ENCODE results near the gene CDK15.

Gene CDK15

DNA sequence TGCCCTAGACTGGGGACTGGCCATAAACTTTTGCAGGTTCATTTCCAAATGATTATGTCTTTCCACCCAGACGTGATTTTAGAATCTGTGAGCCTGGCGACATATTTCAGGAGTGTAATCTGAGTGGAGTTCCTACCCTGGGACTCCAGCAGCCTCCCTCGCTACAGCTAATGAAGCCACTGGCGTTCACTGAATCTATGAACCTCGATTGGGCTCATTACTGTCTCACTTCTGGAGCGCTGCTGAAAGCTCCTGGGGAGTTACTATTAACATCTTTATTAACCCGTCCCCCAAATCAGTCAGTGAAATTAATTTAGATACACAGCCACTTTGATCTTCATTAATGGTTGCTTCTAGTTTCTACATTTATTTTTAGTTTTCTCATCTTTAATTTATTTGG lies 56.5 kb downstream of the CDK15 start:
- no peak overlapping the region for H3K27ac ChIP-seq (ENCODE audit: low read length)
- H3K4me1 ChIP-seq (ENCODE audit: control insufficient read depth, insufficient read depth, low read length): peaks cover 12% of the 10 kb centered on the region
- no peaks in the 10 kb centered on the region for H3K36me3 ChIP-seq (ENCODE audit: control insufficient read depth in 2 of 2, insufficient read depth in 2 of 2, low read length in 2 of 2)
- H3K4me3 ChIP-seq (ENCODE audit: low read length in 2 of 2): no peak overlapping the region
- H3K27me3 ChIP-seq (ENCODE audit: control insufficient read depth in 1 of 2, insufficient read depth in 2 of 2, low read length in 2 of 2): peaks cover 0 to 4% of the 10 kb centered on the region in 2 donors
- no peak overlapping the region for H3K9ac ChIP-seq (ENCODE audit: low read length in 2 of 2)
- no peaks in the 10 kb centered on the region for H3K9me3 ChIP-seq (ENCODE audit: control insufficient read depth in 2 of 2, low read length in 2 of 2)

DNA sequence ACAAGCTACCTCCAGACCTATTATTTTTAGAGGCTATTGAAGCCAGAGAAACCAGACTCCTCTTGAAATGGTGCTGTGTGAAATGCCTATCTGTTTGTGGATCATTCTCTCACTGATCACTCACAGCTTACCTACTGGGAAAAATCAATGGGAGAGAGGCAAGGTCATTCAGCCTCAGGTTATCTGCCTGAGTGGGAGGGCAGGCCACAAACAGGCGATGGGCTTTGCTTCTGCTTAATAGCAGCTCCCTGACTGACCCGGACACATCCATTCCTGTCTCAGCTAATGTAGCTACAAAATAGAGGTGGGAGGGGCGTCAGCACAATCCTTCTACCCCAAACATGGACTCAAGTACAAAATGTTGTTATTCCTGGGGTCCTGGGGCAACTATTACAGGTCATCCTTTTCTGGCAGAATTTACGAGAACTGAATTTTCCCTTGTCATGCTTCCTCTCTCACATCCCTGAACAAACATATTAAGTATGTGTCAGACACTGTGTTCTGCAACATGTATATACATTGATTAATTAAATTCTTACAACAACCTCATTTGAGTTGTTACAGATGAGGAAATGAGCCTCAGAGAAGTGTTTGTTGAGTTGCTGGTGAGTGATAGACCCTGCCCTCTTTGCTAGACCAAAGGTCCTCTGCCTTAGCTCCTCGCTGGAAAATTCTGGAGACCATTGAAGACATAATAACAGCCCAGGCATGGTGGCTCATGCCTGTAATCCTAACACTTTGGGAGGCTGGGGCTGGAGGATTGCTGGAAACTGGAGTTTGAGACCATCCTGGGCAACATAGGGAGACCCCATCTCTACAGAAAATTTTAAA lies 60.5 kb downstream of the CDK15 start:
- Histone ChIP-seq H3K27ac (ENCODE audit: low read length) (no peak overlapping the region), H3K4me1 (ENCODE audit: control insufficient read depth, insufficient read depth, low read length) (no peaks in the 10 kb centered on the region), H3K36me3 (ENCODE audit: control insufficient read depth in 2 of 2, insufficient read depth in 2 of 2, low read length in 2 of 2) (no peaks in the 10 kb centered on the region), H3K27me3 (ENCODE audit: control insufficient read depth in 1 of 2, insufficient read depth in 2 of 2, low read length in 2 of 2) (peaks cover 0 to 4% of the 10 kb centered on the region in 2 donors), H3K4me3 (ENCODE audit: low read length in 2 of 2) (no peak overlapping the region), H3K9ac (ENCODE audit: low read length in 2 of 2) (no peak overlapping the region), H3K9me3 (ENCODE audit: control insufficient read depth in 2 of 2, low read length in 2 of 2) (no peaks in the 10 kb centered on the region)

DNA sequence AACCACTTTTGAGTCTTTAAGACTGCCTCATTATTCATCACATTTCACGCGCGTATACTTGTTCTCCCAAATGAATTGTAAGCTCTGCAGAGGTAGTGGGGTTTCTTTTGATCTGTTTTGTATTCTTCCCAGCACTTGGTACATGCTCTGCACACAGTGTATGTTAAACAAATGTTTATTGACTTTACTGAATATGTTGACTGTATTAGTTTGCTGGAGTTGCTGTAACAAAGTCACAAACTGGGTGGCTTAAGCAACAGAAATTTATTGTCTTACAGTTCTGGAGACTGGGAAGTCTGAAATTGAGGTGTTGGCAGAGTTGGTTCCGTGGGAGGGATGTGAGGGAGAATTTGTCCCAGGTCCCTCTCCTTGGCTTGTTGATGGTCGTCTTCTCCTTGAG lies 65.1 kb downstream of the CDK15 start:
- Histone ChIP-seq H3K27ac (ENCODE audit: low read length) (no peak overlapping the region), H3K9ac (ENCODE audit: low read length in 2 of 2) (no peak overlapping the region), H3K9me3 (ENCODE audit: control insufficient read depth in 2 of 2, low read length in 2 of 2) (no peaks in the 10 kb centered on the region)

DNA sequence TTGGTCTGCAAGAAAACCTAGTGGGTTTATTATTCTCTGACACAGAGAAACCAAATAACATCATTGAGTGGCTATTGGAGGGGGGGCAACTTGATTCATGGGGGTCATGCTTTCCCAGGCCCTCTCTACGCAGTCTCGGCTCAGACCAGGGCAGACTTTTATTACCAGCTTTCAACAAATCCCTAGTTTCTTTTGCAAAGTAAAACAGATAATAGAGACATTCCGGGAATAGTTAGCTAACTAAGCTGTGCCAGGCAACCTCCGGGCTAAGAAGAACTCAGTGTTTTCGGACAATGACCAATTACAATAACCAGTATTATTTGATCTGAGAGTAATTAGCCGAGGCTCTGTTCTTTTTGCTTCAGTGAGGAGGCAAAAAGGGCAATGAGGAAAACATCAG lies 66.3 kb downstream of the CDK15 start:
- Histone ChIP-seq H3K36me3 (ENCODE audit: control insufficient read depth in 2 of 2, insufficient read depth in 2 of 2, low read length in 2 of 2) (no peaks in the 10 kb centered on the region), H3K4me1 (ENCODE audit: control insufficient read depth, insufficient read depth, low read length) (peaks cover 4% of the 10 kb centered on the region), H3K9me3 (ENCODE audit: control insufficient read depth in 2 of 2, low read length in 2 of 2) (no peaks in the 10 kb centered on the region), H3K9ac (ENCODE audit: low read length in 2 of 2) (no peak overlapping the region), H3K4me3 (ENCODE audit: low read length in 2 of 2) (no peak overlapping the region), H3K27me3 (ENCODE audit: control insufficient read depth in 1 of 2, insufficient read depth in 2 of 2, low read length in 2 of 2) (no peaks in the 10 kb centered on the region), H3K27ac (ENCODE audit: low read length) (no peak overlapping the region)

More for the DNA sequence above, 65.1 kb downstream of the CDK15 start:
- Histone ChIP-seq H3K4me1 (ENCODE audit: control insufficient read depth, insufficient read depth, low read length) (peaks cover 4% of the 10 kb centered on the region), H3K27me3 (ENCODE audit: control insufficient read depth in 1 of 2, insufficient read depth in 2 of 2, low read length in 2 of 2) (no peaks in the 10 kb centered on the region), H3K4me3 (ENCODE audit: low read length in 2 of 2) (no peak overlapping the region), H3K36me3 (ENCODE audit: control insufficient read depth in 2 of 2, insufficient read depth in 2 of 2, low read length in 2 of 2) (no peaks in the 10 kb centered on the region)

DNA sequence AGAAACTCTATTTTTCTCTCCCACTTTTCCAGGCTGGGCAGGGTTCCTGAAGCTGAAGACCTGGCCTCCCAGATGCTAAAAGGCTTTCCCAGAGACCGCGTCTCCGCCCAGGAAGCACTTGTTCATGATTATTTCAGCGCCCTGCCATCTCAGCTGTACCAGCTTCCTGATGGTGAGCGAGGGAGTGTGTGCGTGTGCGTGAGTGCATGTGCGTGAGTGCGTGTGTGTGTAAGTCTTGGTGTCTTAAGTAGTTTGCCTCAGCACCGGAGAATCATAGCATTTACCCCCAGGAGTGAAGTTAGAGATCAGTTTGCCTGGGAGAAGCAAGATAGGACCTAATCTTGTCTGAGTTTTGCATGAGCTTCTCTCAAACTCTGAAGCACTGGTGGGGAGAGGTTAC lies 73.7 kb downstream of the CDK15 start:
- Histone ChIP-seq H3K9ac (ENCODE audit: low read length in 2 of 2) (no peak overlapping the region), H3K36me3 (ENCODE audit: control insufficient read depth in 2 of 2, insufficient read depth in 2 of 2, low read length in 2 of 2) (no peaks in the 10 kb centered on the region), H3K27ac (ENCODE audit: low read length) (no peak overlapping the region), H3K9me3 (ENCODE audit: control insufficient read depth in 2 of 2, low read length in 2 of 2) (no peaks in the 10 kb centered on the region), H3K4me1 (ENCODE audit: control insufficient read depth, insufficient read depth, low read length) (peaks cover 8% of the 10 kb centered on the region), H3K4me3 (ENCODE audit: low read length in 2 of 2) (no peak overlapping the region), H3K27me3 (ENCODE audit: control insufficient read depth in 1 of 2, insufficient read depth in 2 of 2, low read length in 2 of 2) (no peaks in the 10 kb centered on the region)

DNA sequence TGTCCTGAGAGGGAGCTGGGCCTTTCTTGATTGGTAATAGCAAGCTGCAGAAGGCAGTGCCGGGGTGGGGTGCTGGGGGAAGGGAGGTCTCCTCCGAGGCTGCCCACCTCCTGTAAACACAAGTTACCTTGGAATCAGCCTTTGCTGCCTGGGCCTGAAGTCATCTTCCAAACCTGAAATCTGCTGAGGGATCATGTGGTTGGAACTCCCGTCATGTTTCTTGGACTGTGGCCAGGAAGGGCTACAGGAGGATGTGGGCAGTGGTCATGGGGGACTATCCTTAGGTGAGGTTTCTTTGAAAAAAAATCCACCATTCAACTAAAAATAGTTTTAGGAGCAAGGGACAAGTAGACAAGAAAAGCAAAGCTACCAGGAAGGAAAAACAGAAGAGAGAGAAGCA lies 74.2 kb downstream of the CDK15 start:
- Histone ChIP-seq H3K27me3 (ENCODE audit: control insufficient read depth in 1 of 2, insufficient read depth in 2 of 2, low read length in 2 of 2) (no peaks in the 10 kb centered on the region), H3K4me1 (ENCODE audit: control insufficient read depth, insufficient read depth, low read length) (peaks cover 8% of the 10 kb centered on the region), H3K27ac (ENCODE audit: low read length) (no peak overlapping the region), H3K9me3 (ENCODE audit: control insufficient read depth in 2 of 2, low read length in 2 of 2) (no peaks in the 10 kb centered on the region), H3K36me3 (ENCODE audit: control insufficient read depth in 2 of 2, insufficient read depth in 2 of 2, low read length in 2 of 2) (no peaks in the 10 kb centered on the region), H3K4me3 (ENCODE audit: low read length in 2 of 2) (no peak overlapping the region), H3K9ac (ENCODE audit: low read length in 2 of 2) (no peak overlapping the region)

DNA sequence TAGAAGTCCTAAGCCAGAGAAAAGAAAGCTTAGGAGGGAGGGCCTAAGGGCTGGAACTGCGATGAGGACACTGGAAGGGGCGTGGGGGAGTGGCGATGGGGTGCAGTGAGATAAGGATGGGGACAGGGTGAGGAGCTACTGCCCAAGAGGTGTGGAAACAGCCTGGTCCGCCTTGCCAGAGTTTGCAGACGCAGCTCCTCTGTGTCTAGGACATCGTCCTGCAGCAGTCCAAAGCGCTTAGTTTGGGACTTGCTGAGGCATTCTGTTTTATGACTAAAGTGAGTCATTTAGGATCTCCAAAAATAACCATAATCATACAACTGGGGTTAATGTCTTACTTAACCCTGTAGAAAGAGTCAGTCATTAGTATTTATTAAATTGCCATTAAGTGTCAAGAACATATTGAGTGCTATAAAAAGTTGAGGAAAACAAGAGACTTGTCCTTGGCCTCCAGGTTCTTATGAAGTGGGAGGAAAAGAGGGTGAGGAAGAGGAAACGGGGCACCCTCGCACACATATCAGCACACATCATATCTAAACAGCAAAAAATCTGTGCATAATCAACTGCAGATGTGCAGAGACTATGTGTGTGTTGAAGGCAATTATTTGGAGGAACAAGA lies 74.8 kb downstream of the CDK15 start:
- Histone ChIP-seq H3K9ac (ENCODE audit: low read length in 2 of 2) (no peak overlapping the region), H3K9me3 (ENCODE audit: control insufficient read depth in 2 of 2, low read length in 2 of 2) (no peaks in the 10 kb centered on the region), H3K4me1 (ENCODE audit: control insufficient read depth, insufficient read depth, low read length) (peaks cover 8% of the 10 kb centered on the region), H3K4me3 (ENCODE audit: low read length in 2 of 2) (no peak overlapping the region), H3K27me3 (ENCODE audit: control insufficient read depth in 1 of 2, insufficient read depth in 2 of 2, low read length in 2 of 2) (no peaks in the 10 kb centered on the region), H3K36me3 (ENCODE audit: control insufficient read depth in 2 of 2, insufficient read depth in 2 of 2, low read length in 2 of 2) (no peaks in the 10 kb centered on the region), H3K27ac (ENCODE audit: low read length) (no peak overlapping the region)

DNA sequence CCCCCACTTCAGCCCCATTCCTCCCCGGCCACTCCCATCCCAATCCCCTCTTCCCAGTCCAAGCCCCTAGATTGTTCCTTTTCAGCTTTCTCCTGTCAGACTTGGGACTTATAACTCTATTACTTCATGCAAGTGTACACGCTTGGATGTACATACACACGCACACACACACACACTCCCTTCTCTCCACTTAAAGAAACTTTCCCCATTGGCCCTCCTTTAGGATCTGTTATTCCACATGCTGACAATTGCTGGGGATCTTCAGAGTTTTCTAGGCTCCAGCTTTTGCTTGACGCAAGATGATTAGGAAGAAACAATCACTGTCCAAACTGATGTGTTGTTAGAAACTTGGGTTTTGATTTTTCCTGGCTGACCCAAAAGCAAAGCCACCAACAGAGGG lies 75.4 kb downstream of the CDK15 start:
- no peak overlapping the region for H3K4me3 ChIP-seq (ENCODE audit: low read length in 2 of 2)
- H3K4me1 ChIP-seq (ENCODE audit: control insufficient read depth, insufficient read depth, low read length): peaks cover 8% of the 10 kb centered on the region
- H3K27me3 ChIP-seq (ENCODE audit: control insufficient read depth in 1 of 2, insufficient read depth in 2 of 2, low read length in 2 of 2): no peaks in the 10 kb centered on the region
- H3K9me3 ChIP-seq (ENCODE audit: control insufficient read depth in 2 of 2, low read length in 2 of 2): no peaks in the 10 kb centered on the region
- H3K9ac ChIP-seq (ENCODE audit: low read length in 2 of 2): no peak overlapping the region
- no peaks in the 10 kb centered on the region for H3K36me3 ChIP-seq (ENCODE audit: control insufficient read depth in 2 of 2, insufficient read depth in 2 of 2, low read length in 2 of 2)
- H3K27ac ChIP-seq (ENCODE audit: low read length): no peak overlapping the region

DNA sequence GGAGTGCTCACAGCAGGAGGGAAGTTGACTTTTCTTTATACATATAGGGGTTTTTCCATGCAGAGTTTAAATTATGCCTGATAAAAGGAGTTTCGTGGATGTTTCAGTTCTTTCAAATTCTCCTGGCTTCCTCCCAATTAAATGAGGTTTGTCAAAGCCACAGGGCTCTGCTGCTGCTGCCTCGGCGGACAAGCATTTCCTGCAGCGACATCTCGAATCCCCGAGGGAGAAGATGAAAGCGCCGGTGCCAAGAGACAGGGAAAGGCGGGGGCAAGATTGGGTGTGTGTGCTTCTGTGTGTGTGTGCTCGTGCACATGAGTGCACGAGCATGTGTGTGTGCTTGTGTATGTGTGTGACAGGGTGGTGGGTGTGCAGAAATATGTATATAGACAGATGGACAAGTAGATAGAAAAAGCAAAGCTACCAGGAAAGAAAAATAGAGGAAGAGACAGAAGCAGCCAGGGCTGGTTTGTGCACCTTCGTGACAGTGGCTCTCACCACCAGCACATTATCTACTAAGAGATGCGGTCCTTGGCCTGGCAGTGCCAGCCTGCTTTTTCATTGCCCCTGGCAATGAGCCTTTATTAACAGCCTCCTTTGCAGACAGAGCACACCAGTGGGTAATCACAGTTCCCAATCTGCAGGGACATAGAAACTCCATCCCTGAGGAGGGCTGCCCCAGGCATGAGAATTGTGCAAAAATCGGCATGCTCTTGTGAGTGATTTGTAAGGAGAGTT lies 76.2 kb downstream of the CDK15 start:
- H3K4me3 ChIP-seq (ENCODE audit: low read length in 2 of 2): peak overlapping the region in 1 of 2 donors; percentile 3
- no peak overlapping the region for H3K9ac ChIP-seq (ENCODE audit: low read length in 2 of 2)
- no peaks in the 10 kb centered on the region for H3K36me3 ChIP-seq (ENCODE audit: control insufficient read depth in 2 of 2, insufficient read depth in 2 of 2, low read length in 2 of 2)
- H3K27ac ChIP-seq (ENCODE audit: low read length): no peak overlapping the region
- no peaks in the 10 kb centered on the region for H3K27me3 ChIP-seq (ENCODE audit: control insufficient read depth in 1 of 2, insufficient read depth in 2 of 2, low read length in 2 of 2)
- H3K4me1 ChIP-seq (ENCODE audit: control insufficient read depth, insufficient read depth, low read length): peaks cover 8% of the 10 kb centered on the region
- H3K9me3 ChIP-seq (ENCODE audit: control insufficient read depth in 2 of 2, low read length in 2 of 2): no peaks in the 10 kb centered on the region

DNA sequence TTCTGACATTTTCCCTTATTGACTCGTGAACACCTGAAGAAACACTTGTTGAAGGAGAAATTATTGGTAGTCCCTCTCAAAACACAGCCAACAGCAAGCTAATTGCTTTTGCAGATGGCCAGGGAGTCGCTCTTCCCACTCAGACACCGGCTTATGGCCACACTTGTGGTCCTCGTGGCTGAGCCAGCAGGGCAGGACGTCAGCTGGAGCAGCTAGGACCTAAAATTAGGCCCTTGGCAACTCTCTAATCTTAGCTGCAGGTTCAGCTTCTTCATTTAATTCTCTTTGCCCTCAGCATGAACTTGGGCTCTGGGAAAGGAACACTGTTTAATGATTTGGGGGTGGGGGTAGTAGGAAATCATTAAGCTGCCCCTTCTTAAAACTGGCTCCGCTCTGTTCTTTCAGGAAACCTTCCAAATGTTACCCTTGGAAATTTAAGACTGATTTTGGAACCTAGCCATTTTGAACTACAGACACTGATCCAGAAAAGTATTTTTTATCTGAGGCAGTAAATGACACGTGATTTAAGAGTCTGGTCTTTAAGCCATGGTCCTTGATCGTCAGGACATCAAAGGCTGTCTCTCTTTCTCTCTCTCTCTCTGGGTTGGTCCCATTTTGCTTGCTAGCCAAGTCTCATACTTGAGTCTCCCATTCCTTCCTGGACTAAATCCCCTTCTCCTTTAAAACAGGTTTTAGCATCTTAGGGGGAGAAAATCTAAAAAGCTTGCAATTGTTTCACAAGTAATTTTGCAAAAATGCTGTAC lies 77.5 kb downstream of the CDK15 start:
- H3K4me3 ChIP-seq (ENCODE audit: low read length in 2 of 2): no peak overlapping the region
- no peaks in the 10 kb centered on the region for H3K36me3 ChIP-seq (ENCODE audit: control insufficient read depth in 2 of 2, insufficient read depth in 2 of 2, low read length in 2 of 2)
- no peak overlapping the region for H3K27ac ChIP-seq (ENCODE audit: low read length)
- H3K27me3 ChIP-seq (ENCODE audit: control insufficient read depth in 1 of 2, insufficient read depth in 2 of 2, low read length in 2 of 2): no peaks in the 10 kb centered on the region
- H3K9me3 ChIP-seq (ENCODE audit: control insufficient read depth in 2 of 2, low read length in 2 of 2): no peaks in the 10 kb centered on the region
- no peak overlapping the region for H3K9ac ChIP-seq (ENCODE audit: low read length in 2 of 2)
- H3K4me1 ChIP-seq (ENCODE audit: control insufficient read depth, insufficient read depth, low read length): peaks cover 8% of the 10 kb centered on the region
